BLaER1 treated with 17β-estradiol and CSF1 and Interleukin-3, amounts not matched to agents 10 nM and 100 nM (cell line): ENCODE results near the gene SLC35D3.
A peak's percentile ranks its signal among the peaks of the same experiment; 100 is the strongest.

Experiments used
- H3K27ac ChIP-seq, 11 experiments: shearing (Covaris generic); formaldehyde crosslinking; 2 replicates each; pipeline ENCODE4 v1.8.1; 2022
- H3K27me3 ChIP-seq, 11 experiments: shearing (Covaris generic); formaldehyde crosslinking; 2 replicates each; pipeline ENCODE4 v1.8.1; 2022
- H3K36me3 ChIP-seq, 11 experiments: shearing (Covaris generic); formaldehyde crosslinking; 2 replicates each; pipeline ENCODE4 v1.8.1; 2022
- H3K4me1 ChIP-seq, 10 experiments: shearing (Covaris generic); formaldehyde crosslinking; 2 replicates each; pipeline ENCODE4 v1.8.1; 2022
- H3K4me2 ChIP-seq, 11 experiments: shearing (Covaris generic); formaldehyde crosslinking; 2 replicates each; pipeline ENCODE4 v1.8.1; 2022
- H3K4me3 ChIP-seq, 10 experiments: shearing (Covaris generic); formaldehyde crosslinking; 2 replicates each; pipeline ENCODE4 v1.8.1; 2022
- H3K9ac ChIP-seq, 11 experiments: shearing (Covaris generic); formaldehyde crosslinking; 2 replicates each; pipeline ENCODE4 v1.8.1; 2022
- H3K9me3 ChIP-seq, 11 experiments: shearing (Covaris generic); formaldehyde crosslinking; replicated peaks in 1 of 11; 2 replicates each; pipeline ENCODE4 v1.8.1; 2022
- H4K20me1 ChIP-seq, 11 experiments: shearing (Covaris generic); formaldehyde crosslinking; 2 replicates each; pipeline ENCODE4 v1.8.1; 2022
- Cebpa-rat ChIP-seq, 11 experiments: shearing (Covaris generic); IDR thresholded peaks; 2 replicates each; pipeline ENCODE4 v1.8.1; 2022

SLC35D3 gene

GRCh38 chr6:136920216-136920615 lies 1.9 kb upstream of the SLC35D3 start:
- Histone ChIP-seq H3K4me3 (peak overlapping the region in 6 of 10 experiments; percentile 5 to 69 (median 60); a peak in 4 of 20 replicates), H3K9ac (no peak overlapping the region), H3K4me2 (peak overlapping the region; percentile 78 to 97 (median 90); a peak in 21 of 22 replicates), H3K4me1 (peaks cover 24 to 31% (median 28%) of the 10 kb centered on the region in 10 experiments), H4K20me1 (peaks cover 0 to 29% (median 18%) of the 10 kb centered on the region in 11 experiments; a peak in 13 of 22 replicates), H3K36me3 (peaks cover 0 to 12% (median 4%) of the 10 kb centered on the region in 11 experiments; a peak in 3 of 22 replicates), H3K27me3 (peaks cover 63 to 70% (median 65%) of the 10 kb centered on the region in 11 experiments), H3K9me3 (peaks cover 28 to 40% (median 31%) of the 10 kb centered on the region in 11 experiments; a peak in 21 of 22 replicates), H3K27ac (no peak overlapping the region)
- no peak for TF ChIP-seq Cebpa-rat (IDR thresholded peaks at IDR 0.05)

GRCh38 chr6:136920671-136921380 lies 1.3 kb upstream of the SLC35D3 start:
- no peak for TF ChIP-seq Cebpa-rat (IDR thresholded peaks at IDR 0.05)
- Histone ChIP-seq H3K9me3 (peaks cover 28 to 40% (median 31%) of the 10 kb centered on the region in 11 experiments; a peak in 21 of 22 replicates), H3K4me2 (peak overlapping the region; percentile 78 to 97 (median 90)), H3K9ac (no peak overlapping the region; a peak in 1 of 22 replicates), H3K4me1 (peaks cover 24 to 31% (median 28%) of the 10 kb centered on the region in 10 experiments), H3K4me3 (peak overlapping the region; percentile 46 to 69 (median 60)), H4K20me1 (peaks cover 0 to 29% (median 18%) of the 10 kb centered on the region in 11 experiments; a peak in 13 of 22 replicates), H3K36me3 (peaks cover 0 to 8% (median under 1%) of the 10 kb centered on the region in 11 experiments; a peak in 3 of 22 replicates), H3K27ac (no peak overlapping the region), H3K27me3 (peaks cover 65 to 76% (median 69%) of the 10 kb centered on the region in 11 experiments)

GRCh38 chr6:136921381-136921935 lies 643 bp upstream of the SLC35D3 start:
- H3K27me3 ChIP-seq, result peaks cover 65 to 80% (median 75%) of the 10 kb centered on the region in 11 experiments
- H3K4me1 ChIP-seq, result peaks cover 24 to 31% (median 28%) of the 10 kb centered on the region in 10 experiments
- peaks cover 0 to 29% (median 18%) of the 10 kb centered on the region in 11 experiments; a peak in 13 of 22 replicates for H4K20me1 ChIP-seq
- peak overlapping the region; percentile 46 to 69 (median 60) for H3K4me3 ChIP-seq
- H3K9me3 ChIP-seq, result peaks cover 28 to 40% (median 31%) of the 10 kb centered on the region in 11 experiments; a peak in 21 of 22 replicates
- H3K9ac ChIP-seq, result peak overlapping the region in 4 of 11 experiments; percentile 3 to 36 (median 14); a peak in 2 of 22 replicates
- no peak overlapping the region for H3K27ac ChIP-seq
- peaks cover 0 to 6% (median 0%) of the 10 kb centered on the region in 11 experiments; a peak in 1 of 22 replicates for H3K36me3 ChIP-seq
- peak overlapping the region; percentile 78 to 97 (median 90) for H3K4me2 ChIP-seq
- no peak for TF ChIP-seq Cebpa-rat (IDR thresholded peaks at IDR 0.05)

- H3K27ac ChIP-seq, result no peak overlapping the region
- H3K4me3 ChIP-seq, result peak overlapping the region; percentile 46 to 69 (median 60); a peak in 16 of 20 replicates
- H3K27me3 ChIP-seq, result peaks cover 65 to 80% (median 76%) of the 10 kb centered on the region in 11 experiments
- H4K20me1 ChIP-seq, result peaks cover 0 to 29% (median 18%) of the 10 kb centered on the region in 11 experiments; a peak in 13 of 22 replicates
- H3K4me2 ChIP-seq, result peak overlapping the region; percentile 78 to 97 (median 90)
- H3K9ac ChIP-seq, result no peak overlapping the region
- no peak for TF ChIP-seq Cebpa-rat (IDR thresholded peaks at IDR 0.05)
- peaks cover 24 to 31% (median 28%) of the 10 kb centered on the region in 10 experiments for H3K4me1 ChIP-seq
- peaks cover 28 to 40% (median 31%) of the 10 kb centered on the region in 11 experiments; a peak in 21 of 22 replicates for H3K9me3 ChIP-seq
- no peaks in the 10 kb centered on the region for H3K36me3 ChIP-seq
Measured at GRCh38 chr6:136922685-136923006, 545 bp downstream of the SLC35D3 start.

- Histone ChIP-seq H3K9me3 (peaks cover 28 to 40% (median 31%) of the 10 kb centered on the region in 11 experiments; a peak in 21 of 22 replicates), H4K20me1 (peaks cover 0 to 29% (median 18%) of the 10 kb centered on the region in 11 experiments; a peak in 13 of 22 replicates), H3K4me3 (no peak overlapping the region), H3K4me2 (no peak overlapping the region), H3K9ac (no peak overlapping the region), H3K27me3 (peaks cover 65 to 79% (median 74%) of the 10 kb centered on the region in 11 experiments), H3K4me1 (peaks cover 24 to 31% (median 28%) of the 10 kb centered on the region in 10 experiments), H3K36me3 (no peaks in the 10 kb centered on the region), H3K27ac (no peak overlapping the region)
- TF ChIP-seq Cebpa-rat (IDR thresholded peaks at IDR 0.05), result no peak
Measured at GRCh38 chr6:136923116-136923953, 1.2 kb downstream of the SLC35D3 start.

- Histone ChIP-seq H3K36me3 (no peaks in the 10 kb centered on the region), H4K20me1 (peaks cover 0 to 29% (median 18%) of the 10 kb centered on the region in 11 experiments; a peak in 13 of 22 replicates), H3K4me1 (peaks cover 24 to 31% (median 28%) of the 10 kb centered on the region in 10 experiments), H3K4me3 (no peak overlapping the region), H3K27ac (no peak overlapping the region), H3K9ac (no peak overlapping the region), H3K9me3 (peaks cover 28 to 40% (median 31%) of the 10 kb centered on the region in 11 experiments; a peak in 21 of 22 replicates), H3K27me3 (peaks cover 58 to 74% (median 68%) of the 10 kb centered on the region in 11 experiments), H3K4me2 (no peak overlapping the region)
- TF ChIP-seq Cebpa-rat (IDR thresholded peaks at IDR 0.05), result no peak
Measured at GRCh38 chr6:136923954-136924673, 2.0 kb downstream of the SLC35D3 start.

GRCh38 chr6:136926383-136926782 lies 4.3 kb downstream of the SLC35D3 start:
- no peak for TF ChIP-seq Cebpa-rat (IDR thresholded peaks at IDR 0.05)
- Histone ChIP-seq H3K9ac (no peak overlapping the region), H3K27me3 (peaks cover 35 to 51% (median 45%) of the 10 kb centered on the region in 11 experiments), H3K4me3 (no peak overlapping the region), H4K20me1 (peaks cover 0 to 17% (median 10%) of the 10 kb centered on the region in 11 experiments; a peak in 13 of 22 replicates), H3K4me2 (no peak overlapping the region), H3K27ac (no peak overlapping the region), H3K9me3 (peaks cover 21 to 29% (median 24%) of the 10 kb centered on the region in 11 experiments; a peak in 21 of 22 replicates), H3K36me3 (no peaks in the 10 kb centered on the region), H3K4me1 (peaks cover 8 to 12% (median 11%) of the 10 kb centered on the region in 10 experiments; a peak in 19 of 20 replicates)
